Neural cell (in vitro differentiated cells): Measurements from ENCODE around the gene RIMBP3B. TPM values are rescaled to one million over a fixed set of nuclear protein-coding genes. Genes with fewer than 3 reads are reported as not detected.
"Not testable (repeated sequence)": the region's sequence is repeated elsewhere in the genome, so short reads cannot be mapped to it uniquely, and the experiment has no call there.

ENCODE experiments used
- H2AFZ ChIP-seq: fragments of 200-600, 300-800 bp; sonication (generic), shearing (Covaris generic); 2 replicates; pipeline ENCODE4 v1.6.0; 2014; ENCODE audit warnings: low read depth, mild to moderate bottlenecking, antibody characterized with exemption, low read length, moderate library complexity
- H3F3A ChIP-seq: fragments of 200-600 bp; shearing (Covaris generic); 2 replicates; pipeline ENCODE4 v1.6.1; 2016; ENCODE audit warnings: mild to moderate bottlenecking, moderate library complexity, mixed read lengths, antibody characterized with exemption, low read length; ENCODE audit not compliant: insufficient read depth, poor library complexity, severe bottlenecking
- H3K27ac ChIP-seq: fragments of 200-600, 300-800 bp; sonication (generic), shearing (Covaris generic); 2 replicates; pipeline ENCODE4 v1.5.1; 2014; ENCODE audit warnings: mild to moderate bottlenecking, low read length, moderate library complexity
- H3K27me3 ChIP-seq: fragments of 300-800, 200-600 bp; sonication (generic), shearing (Covaris generic); 2 replicates; pipeline ENCODE4 v1.6.0; 2014; ENCODE audit warnings: mild to moderate bottlenecking, low read depth, low read length, moderate library complexity; ENCODE audit not compliant: insufficient read depth
- H3K36me3 ChIP-seq: fragments of 300-800, 200-600 bp; sonication (generic), shearing (Covaris generic); 2 replicates; pipeline ENCODE4 v1.5.1; 2014; ENCODE audit warnings: mild to moderate bottlenecking, antibody characterized with exemption, low read length, moderate library complexity; ENCODE audit not compliant: insufficient read depth
- H3K4me2 ChIP-seq: fragments of 300-800, 200-600 bp; sonication (generic), shearing (Covaris generic); 2 replicates; pipeline ENCODE4 v1.6.0; 2014; ENCODE audit warnings: mild to moderate bottlenecking, low read length
- H3K4me3 ChIP-seq: fragments of 300-800, 200-600 bp; sonication (generic), shearing (Covaris generic); 2 replicates; pipeline ENCODE4 v1.5.1; 2014; ENCODE audit warnings: mild to moderate bottlenecking, low read length, moderate library complexity
- H3K79me2 ChIP-seq: fragments of 200-600 bp; shearing (Covaris generic); replicated peaks from 2 replicates; pipeline ENCODE4 v1.6.0; 2014; ENCODE audit warnings: mild to moderate bottlenecking, low read length, moderate library complexity; ENCODE audit not compliant: insufficient read depth
- H3K9ac ChIP-seq: fragments of 300-800, 200-600 bp; sonication (generic), shearing (Covaris generic); 2 replicates; pipeline ENCODE4 v1.6.1; 2016; ENCODE audit warnings: mild to moderate bottlenecking, low read length, mixed read lengths
- H3K9me2 ChIP-seq: fragments of 200-600 bp; shearing (Covaris generic); 2 replicates; pipeline ENCODE4 v1.6.1; 2016; ENCODE audit warnings: mild to moderate bottlenecking, low read length, mixed read lengths; ENCODE audit not compliant: insufficient read depth
- H3K9me3 ChIP-seq: fragments of 200-600, 300-800 bp; sonication (generic), shearing (Covaris generic); 2 replicates; pipeline ENCODE4 v1.6.1; 2016; ENCODE audit warnings: mild to moderate bottlenecking, mixed run types, low read length, moderate library complexity, mixed read lengths
- H4K20me1 ChIP-seq: fragments of 200-600 bp; shearing (Covaris generic); 2 replicates; pipeline ENCODE4 v1.6.1; 2016; ENCODE audit warnings: mild to moderate bottlenecking, mixed run types; ENCODE audit not compliant: insufficient read depth
- polyA plus RNA-seq: library from polyadenylated mRNA; depleted of rRNA; stranded (reverse); fragments of >200 nt; gene quantifications from 2 replicates; pipeline ENCODE4 v1.2.3, GENCODE V29; 2014
- small RNA-seq, 3 experiments: library from RNA; depleted of rRNA; stranded (forward); fragments of <200 nt; gene quantifications; one replicate each; pipeline ENCODE3, GENCODE V24; 2012

The RIMBP3B gene
- polyA plus RNA-seq, 1 donor from 2014 or later, result 0.26 TPM

DNA sequence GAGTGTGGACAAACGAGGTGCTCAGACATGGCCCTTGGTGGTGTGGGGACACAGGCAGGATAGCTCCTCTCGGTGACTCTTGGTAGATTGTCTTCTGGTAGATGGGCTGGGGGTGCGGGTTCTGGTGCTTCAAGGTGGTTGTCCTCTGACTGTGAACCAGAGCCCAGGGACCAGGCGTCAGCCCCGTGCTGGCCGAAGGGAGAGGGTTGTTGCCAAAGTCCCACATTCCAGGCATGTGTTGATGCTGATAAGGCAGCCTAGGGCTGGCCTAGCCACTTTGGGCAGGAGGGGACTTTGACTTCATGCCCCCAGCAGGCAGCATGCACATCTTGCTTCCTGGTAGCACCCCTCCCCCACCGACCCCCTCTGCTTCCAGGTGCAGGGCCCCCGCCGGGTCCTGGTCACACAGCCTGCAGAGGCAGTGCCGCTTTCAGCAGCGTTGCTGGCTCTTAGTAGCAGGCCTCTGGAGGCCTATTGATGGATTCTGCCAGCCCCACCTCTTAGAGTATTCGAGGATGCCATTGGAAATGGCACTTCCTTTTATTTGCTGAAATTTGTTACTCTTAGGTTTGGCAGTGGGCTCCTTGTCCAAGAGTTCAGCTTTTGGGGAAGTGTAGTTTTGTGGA lies 40.6 kb downstream of the RIMBP3B start:
- H3K4me3 ChIP-seq, H4K20me1 ChIP-seq, H3K79me2 ChIP-seq, H3K27me3 ChIP-seq, H3F3A ChIP-seq, H2AFZ ChIP-seq, H3K9me2 ChIP-seq, H3K4me2 ChIP-seq, H3K36me3 ChIP-seq, H3K9ac ChIP-seq, H3K27ac ChIP-seq, H3K9me3 ChIP-seq: not testable (repeated sequence)

DNA sequence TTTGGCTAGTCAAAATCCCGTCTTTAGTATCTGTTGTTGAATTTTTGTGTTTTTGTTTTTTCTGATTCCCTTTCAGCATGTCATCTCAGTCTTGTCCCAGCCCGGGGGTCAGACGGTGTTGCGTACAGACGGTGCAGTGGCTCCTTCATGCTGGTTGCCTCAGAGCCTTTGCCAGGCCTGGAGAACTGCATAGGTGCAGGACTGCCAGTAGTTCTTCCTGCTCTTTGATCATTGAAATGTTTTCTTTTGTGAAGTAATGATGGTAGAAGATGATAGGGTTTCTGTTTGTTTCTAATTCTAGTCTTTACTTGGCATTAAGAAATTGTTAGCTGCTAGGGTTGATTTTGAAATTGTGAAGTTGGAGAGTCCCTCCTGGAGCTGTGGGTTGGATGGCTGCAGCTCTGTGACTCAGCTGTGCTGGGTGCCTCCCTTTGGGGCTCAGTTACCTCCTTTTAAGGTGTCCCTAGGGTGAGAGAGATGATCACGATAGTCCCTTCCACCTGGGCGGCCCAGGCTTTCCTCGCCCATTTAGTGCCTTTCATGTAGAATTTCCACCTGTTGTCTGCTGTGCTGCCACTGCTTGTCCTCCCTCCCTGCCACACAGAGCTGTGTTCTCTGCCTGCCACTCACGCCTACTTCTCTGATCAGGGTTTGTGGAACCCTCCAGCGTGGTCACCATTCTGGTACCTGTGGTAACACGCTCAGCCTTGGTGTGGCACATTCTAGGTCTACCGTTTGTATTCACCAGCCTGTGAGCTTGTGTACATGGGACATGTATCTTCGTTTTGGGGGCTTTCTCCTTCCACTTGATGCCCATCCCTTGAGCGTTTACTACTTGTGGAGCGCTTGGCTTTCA lies 51.1 kb downstream of the RIMBP3B start:
- H2AFZ ChIP-seq, H3K9ac ChIP-seq, H3F3A ChIP-seq, H3K79me2 ChIP-seq, H3K9me2 ChIP-seq, H3K36me3 ChIP-seq, H3K27ac ChIP-seq, H3K9me3 ChIP-seq, H4K20me1 ChIP-seq, H3K4me3 ChIP-seq, H3K4me2 ChIP-seq, H3K27me3 ChIP-seq: not testable (repeated sequence)

DNA sequence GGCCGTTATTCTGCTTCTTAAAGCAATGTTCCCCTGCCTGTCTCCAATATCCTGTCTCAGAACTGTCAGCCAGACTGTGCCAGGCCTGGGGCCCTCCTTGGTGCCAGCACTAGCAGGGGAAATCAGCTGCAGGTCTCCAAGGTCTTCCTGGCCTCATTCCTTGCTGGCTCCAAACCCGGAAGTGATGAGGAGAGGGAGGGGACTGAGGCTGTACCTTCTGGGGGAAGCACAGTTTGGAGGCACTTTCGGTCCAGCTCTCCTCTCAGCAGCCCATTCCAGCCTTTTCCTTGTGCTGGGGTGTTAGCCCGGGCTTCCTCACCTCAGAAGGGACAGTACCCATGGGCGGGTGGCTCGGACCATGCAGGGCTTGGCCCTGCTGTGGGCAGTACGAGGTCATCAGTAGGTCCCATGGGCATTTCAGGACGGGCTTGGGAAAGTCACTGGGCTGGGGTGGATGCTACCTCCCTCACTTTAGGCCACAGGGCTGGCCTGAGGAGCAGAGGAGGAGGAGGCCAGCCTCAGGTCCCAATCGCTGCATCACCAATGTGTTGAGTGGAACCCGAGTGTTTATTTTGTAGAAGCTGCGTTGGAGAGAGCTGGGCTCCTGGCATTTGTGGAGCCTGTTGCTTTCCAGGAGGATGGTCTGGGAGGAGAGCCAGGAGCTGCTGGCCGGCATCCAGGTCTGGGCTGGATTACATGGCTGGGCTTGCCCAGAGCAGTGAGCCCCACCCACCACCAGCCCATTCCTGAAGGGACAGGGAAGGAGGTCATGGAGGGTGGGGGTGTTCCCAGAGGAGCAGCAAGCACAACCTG lies 52.7 kb downstream of the RIMBP3B start:
- not testable (repeated sequence) for H3K4me2 ChIP-seq, H3K27ac ChIP-seq, H3K9me2 ChIP-seq, H3K36me3 ChIP-seq, H2AFZ ChIP-seq, H3K4me3 ChIP-seq, H3K79me2 ChIP-seq, H4K20me1 ChIP-seq, H3K9ac ChIP-seq, H3K9me3 ChIP-seq, H3K27me3 ChIP-seq, H3F3A ChIP-seq

GRCh38 chr22:21438013-21438412 lies 54.5 kb downstream of the RIMBP3B start:
- not testable (repeated sequence) for H4K20me1 ChIP-seq, H3K9ac ChIP-seq, H3K9me2 ChIP-seq, H3K36me3 ChIP-seq, H3K4me3 ChIP-seq, H3K79me2 ChIP-seq, H3K4me2 ChIP-seq, H3F3A ChIP-seq, H3K27me3 ChIP-seq, H3K27ac ChIP-seq, H3K9me3 ChIP-seq, H2AFZ ChIP-seq

Small RNA genes within 50 kb of the gene (small RNA-seq; reads per million reads assigned to genes)
- gene RF00492 (0 reads per million in 3 experiments), gene RN7SKP63 (0 reads per million in 3 experiments)

Other genes with a start within 250 kb of the RIMBP3B start
- gene HIC2, start 33.6 kb downstream of the RIMBP3B start, polyA plus RNA-seq, result 19.0 and 25.6 TPM in 2 replicates
- 68.3 and 81.8 TPM in 2 replicates for gene TMEM191C, start 83.6 kb downstream of the RIMBP3B start, polyA plus RNA-seq
- 0.07 TPM in 1 of 2 replicates, not detected in the other for gene RIMBP3C, start 167.7 kb downstream of the RIMBP3B start, polyA plus RNA-seq
- 42.9 and 49.1 TPM in 2 replicates for gene UBE2L3, start 184.0 kb downstream of the RIMBP3B start, polyA plus RNA-seq
- 20.0 and 27.6 TPM in 2 replicates for gene YDJC, start 246.3 kb downstream of the RIMBP3B start, polyA plus RNA-seq
- 0.28 and 1.1 TPM in 2 replicates for gene CCDC116, start 249.0 kb downstream of the RIMBP3B start, polyA plus RNA-seq